Retinal pigment epithelial cell (primary cell): Measurements from ENCODE around the gene VDR.
A peak's percentile ranks its signal among the peaks of the same experiment; 100 is the strongest.

Source experiments
- DNase-seq: peaks from one replicate; pipeline ENCODE4 v3.0.0-alpha.2; 2010; ENCODE audit warnings: low read depth
- H3K4me3 ChIP-seq: 2 replicates; pipeline ENCODE4 v1.5.1; 2011; ENCODE audit warnings: mild to moderate bottlenecking, low read length, control low read depth, moderate library complexity
- TF ChIP-seq, protein P1 (sequence below): conservative IDR thresholded peaks from 2 replicates; pipeline ENCODE4 v1.5.1; 2011; ENCODE audit warnings: low read depth, low read length, control low read depth, inconsistent platforms

The VDR gene

DNA sequence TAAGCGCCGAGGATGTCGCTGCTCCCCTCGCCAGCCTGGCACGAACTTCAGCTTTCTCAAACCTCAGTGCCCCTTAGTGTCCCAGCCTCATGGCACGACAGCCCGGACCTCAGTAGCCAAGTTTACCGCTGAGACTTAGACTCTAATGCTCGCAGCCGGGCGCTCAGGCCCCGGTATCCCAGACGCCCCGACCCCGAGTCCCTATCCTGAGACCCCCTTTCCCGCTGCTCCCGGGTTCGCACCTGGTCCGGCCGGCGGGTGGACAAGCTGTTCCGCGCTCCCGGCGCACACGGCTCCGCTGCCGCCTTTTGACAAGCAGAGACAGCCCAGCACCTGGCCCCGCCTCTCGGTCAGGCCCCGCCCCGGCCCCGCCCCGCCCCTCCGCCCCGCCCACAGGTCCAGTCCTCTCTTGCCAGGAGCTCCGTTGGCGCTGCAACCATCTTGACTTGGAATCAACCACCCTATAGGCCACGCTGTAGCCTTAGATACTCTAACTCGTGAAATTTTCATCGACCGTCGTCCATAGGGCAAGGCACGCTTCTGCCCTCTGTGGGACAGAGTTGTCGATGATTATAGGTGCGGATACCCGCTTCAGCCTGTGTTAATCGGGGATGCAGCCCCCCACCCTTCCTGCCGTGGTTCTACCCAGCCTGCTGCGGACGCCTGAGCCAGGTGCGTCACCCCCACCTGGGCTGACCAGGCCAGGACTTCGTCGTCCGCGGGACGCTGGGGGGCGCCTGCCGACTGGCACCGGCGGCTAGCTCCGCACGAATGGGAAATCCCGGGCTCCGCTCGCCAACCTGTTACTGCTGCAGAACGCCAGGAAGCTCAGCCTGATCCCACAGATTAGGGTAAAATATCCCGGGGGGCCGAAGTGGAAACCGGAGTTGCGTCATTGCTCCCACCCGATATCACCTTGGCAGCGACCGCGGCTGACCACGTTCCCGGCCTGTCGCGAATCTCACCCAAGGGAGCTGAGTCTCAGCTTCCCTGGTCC lies at the start of gene VDR:
TSS of gene VDR (minus strand) at position 282 of the 997 bp plus-strand sequence. CDS start 25,881 bp downstream, outside the sequence.
- H3K4me3 ChIP-seq = peak within 1 kb of the TSS; percentile 61
- DNase-seq = no peak
- TF ChIP-seq, protein P1, sequence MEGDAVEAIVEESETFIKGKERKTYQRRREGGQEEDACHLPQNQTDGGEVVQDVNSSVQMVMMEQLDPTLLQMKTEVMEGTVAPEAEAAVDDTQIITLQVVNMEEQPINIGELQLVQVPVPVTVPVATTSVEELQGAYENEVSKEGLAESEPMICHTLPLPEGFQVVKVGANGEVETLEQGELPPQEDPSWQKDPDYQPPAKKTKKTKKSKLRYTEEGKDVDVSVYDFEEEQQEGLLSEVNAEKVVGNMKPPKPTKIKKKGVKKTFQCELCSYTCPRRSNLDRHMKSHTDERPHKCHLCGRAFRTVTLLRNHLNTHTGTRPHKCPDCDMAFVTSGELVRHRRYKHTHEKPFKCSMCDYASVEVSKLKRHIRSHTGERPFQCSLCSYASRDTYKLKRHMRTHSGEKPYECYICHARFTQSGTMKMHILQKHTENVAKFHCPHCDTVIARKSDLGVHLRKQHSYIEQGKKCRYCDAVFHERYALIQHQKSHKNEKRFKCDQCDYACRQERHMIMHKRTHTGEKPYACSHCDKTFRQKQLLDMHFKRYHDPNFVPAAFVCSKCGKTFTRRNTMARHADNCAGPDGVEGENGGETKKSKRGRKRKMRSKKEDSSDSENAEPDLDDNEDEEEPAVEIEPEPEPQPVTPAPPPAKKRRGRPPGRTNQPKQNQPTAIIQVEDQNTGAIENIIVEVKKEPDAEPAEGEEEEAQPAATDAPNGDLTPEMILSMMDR = peak; percentile 53

GRCh38 chr12:47954058-47954457 lies 49.3 kb upstream of the VDR start:
- DNase-seq = no peak
- no peak overlapping the region for H3K4me3 ChIP-seq
- TF ChIP-seq, protein P1 = no peak

- TF ChIP-seq, protein P1 = no peak
- DNase-seq = no peak
- no peak overlapping the region for H3K4me3 ChIP-seq
Observed at GRCh38 chr12:47950856-47951468, 46.2 kb upstream of the VDR start.

GRCh38 chr12:47949441-47950341 lies 44.9 kb upstream of the VDR start:
- no peak for DNase-seq
- TF ChIP-seq, protein P1 = peak; percentile 92
- H3K4me3 ChIP-seq = no peak overlapping the region

- TF ChIP-seq, protein P1 = no peak
- no peak overlapping the region for H3K4me3 ChIP-seq
- DNase-seq = no peak
Observed at GRCh38 chr12:47947341-47947740, 42.5 kb upstream of the VDR start.

GRCh38 chr12:47946413-47947323 lies 41.9 kb upstream of the VDR start:
- H3K4me3 ChIP-seq = no peak overlapping the region
- TF ChIP-seq, protein P1 = no peak
- DNase-seq = no peak
